ENCODE results near the gene ZNF627.
"Not testable (repeated sequence)": the region's sequence is repeated elsewhere in the genome, so short reads cannot be mapped to it uniquely, and the experiment has no call there.

ZNF627 gene

GRCh38 chr19:11587302-11587974, 9.8 kb upstream of the ZNF627 start:
- TF ChIP-seq, protein P1, sequence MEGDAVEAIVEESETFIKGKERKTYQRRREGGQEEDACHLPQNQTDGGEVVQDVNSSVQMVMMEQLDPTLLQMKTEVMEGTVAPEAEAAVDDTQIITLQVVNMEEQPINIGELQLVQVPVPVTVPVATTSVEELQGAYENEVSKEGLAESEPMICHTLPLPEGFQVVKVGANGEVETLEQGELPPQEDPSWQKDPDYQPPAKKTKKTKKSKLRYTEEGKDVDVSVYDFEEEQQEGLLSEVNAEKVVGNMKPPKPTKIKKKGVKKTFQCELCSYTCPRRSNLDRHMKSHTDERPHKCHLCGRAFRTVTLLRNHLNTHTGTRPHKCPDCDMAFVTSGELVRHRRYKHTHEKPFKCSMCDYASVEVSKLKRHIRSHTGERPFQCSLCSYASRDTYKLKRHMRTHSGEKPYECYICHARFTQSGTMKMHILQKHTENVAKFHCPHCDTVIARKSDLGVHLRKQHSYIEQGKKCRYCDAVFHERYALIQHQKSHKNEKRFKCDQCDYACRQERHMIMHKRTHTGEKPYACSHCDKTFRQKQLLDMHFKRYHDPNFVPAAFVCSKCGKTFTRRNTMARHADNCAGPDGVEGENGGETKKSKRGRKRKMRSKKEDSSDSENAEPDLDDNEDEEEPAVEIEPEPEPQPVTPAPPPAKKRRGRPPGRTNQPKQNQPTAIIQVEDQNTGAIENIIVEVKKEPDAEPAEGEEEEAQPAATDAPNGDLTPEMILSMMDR (IDR thresholded peaks at IDR 0.05; ENCODE audit: borderline replicate concordance, control extremely low read depth, extremely low read depth, insufficient read depth, missing control alignments), result peak; percentile 94
- DNase-seq (ENCODE audit: low spot score), result peak; percentile 84
- in situ Hi-C loops (cut with MboI; ENCODE audit: low sequenced_read_pairs, unreplicated experiment), result no loop called here

DNA sequence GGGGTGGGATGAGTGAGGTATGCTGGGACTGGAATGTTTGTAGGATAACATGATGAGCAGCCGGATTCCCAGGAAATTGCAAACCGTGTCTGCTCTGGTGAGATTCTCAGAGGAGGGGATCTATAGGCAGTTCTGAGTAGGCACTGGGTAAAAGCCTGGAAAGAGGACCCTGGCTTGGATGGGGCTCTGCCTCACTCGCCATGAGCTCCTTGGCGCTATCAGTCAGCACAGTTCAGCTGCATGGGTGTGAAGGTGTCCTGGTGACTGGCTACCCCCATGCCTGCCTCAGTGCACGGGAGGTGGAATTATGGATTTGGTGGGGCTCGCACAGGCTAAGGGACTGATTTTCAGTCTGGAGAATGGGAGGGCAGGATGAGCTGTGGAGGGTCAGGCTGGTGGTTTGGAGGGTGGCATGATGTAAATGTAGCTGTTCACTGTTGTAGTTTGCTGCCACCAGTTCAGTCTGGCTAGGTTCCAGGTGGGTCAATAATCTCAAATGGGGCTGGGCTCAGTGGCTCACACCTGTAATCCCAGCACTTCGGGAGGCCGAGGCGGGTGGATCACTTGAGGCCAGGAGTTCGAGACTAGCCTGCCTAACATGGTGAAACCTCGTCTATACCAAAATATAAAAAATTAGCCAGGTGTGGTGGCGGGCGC, 9.2 kb upstream of the ZNF627 start:
- in situ Hi-C loops (cut with MboI; ENCODE audit: low sequenced_read_pairs, unreplicated experiment), result no loop called here
- no peak for DNase-seq (ENCODE audit: low spot score)

GRCh38 chr19:11594084-11594483, 3.2 kb upstream of the ZNF627 start:
- in situ Hi-C loops (cut with MboI; ENCODE audit: low sequenced_read_pairs, unreplicated experiment), result no loop called here
- DNase-seq (ENCODE audit: low spot score), result no peak
- TF ChIP-seq, protein P1 (IDR thresholded peaks at IDR 0.05; ENCODE audit: borderline replicate concordance, control extremely low read depth, extremely low read depth, insufficient read depth, missing control alignments), result no peak

More for the DNA sequence above, 9.2 kb upstream of the ZNF627 start:
- TF ChIP-seq, protein P1 (IDR thresholded peaks at IDR 0.05; ENCODE audit: borderline replicate concordance, control extremely low read depth, extremely low read depth, insufficient read depth, missing control alignments), result no peak

GRCh38 chr19:11596156-11596555, 1.1 kb upstream of the ZNF627 start:
- TF ChIP-seq, protein P1 (IDR thresholded peaks at IDR 0.05; ENCODE audit: borderline replicate concordance, control extremely low read depth, extremely low read depth, insufficient read depth, missing control alignments), result no peak
- in situ Hi-C loops (cut with MboI; ENCODE audit: low sequenced_read_pairs, unreplicated experiment), result no loop called here
- DNase-seq (ENCODE audit: low spot score), result no peak

GRCh38 chr19:11598103-11598483, 810 bp downstream of the ZNF627 start:
- TF ChIP-seq, protein P1 (IDR thresholded peaks at IDR 0.05; ENCODE audit: borderline replicate concordance, control extremely low read depth, extremely low read depth, insufficient read depth, missing control alignments), result no peak
- no peak for DNase-seq (ENCODE audit: low spot score)
- in situ Hi-C loops (cut with MboI; ENCODE audit: low sequenced_read_pairs, unreplicated experiment), result no loop called here

DNA sequence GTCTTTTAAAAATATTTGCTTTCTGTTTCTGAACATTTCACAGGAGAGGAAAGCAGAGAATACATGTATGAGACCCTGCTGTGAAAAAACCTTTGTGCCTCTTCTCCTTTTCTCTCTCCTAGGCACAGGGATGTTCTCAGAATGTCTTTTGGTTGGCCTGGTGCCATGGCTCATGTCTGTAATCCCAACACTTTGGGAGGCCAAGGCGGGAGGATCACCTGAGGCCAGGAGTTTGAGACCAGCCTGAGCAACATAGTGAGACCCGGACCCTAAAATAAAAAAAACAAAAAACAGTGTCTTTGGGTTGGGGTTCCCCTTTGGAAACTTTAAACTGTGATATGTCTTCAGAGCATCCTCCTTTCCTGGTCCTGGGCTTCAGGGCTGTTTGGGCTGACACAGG, 1.5 kb downstream of the ZNF627 start:
- DNase-seq (ENCODE audit: low spot score), result no peak
- TF ChIP-seq, protein P1 (IDR thresholded peaks at IDR 0.05; ENCODE audit: borderline replicate concordance, control extremely low read depth, extremely low read depth, insufficient read depth, missing control alignments), result no peak
- in situ Hi-C loops (cut with MboI; ENCODE audit: low sequenced_read_pairs, unreplicated experiment), result no loop called here

DNA sequence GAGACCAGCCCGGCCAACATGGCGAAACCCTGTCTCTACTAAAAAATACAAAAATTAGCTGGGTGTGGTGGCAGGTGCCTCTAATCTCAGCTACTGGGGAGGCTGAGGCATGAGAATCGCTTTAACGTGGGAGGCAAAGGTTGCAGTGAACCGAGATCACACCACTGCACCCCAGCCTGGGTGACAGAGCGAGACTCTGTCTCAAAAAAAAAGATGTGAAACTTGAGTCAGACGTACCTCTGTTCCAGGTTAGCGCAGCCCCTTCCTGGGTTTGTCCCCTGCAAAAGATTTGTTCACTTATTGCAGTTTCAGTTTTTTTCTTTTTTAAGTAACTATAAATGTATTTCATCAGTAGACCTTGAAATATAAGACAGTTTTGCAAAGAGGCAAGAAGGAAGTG, 2.4 kb downstream of the ZNF627 start:
- in situ Hi-C loops (cut with MboI; ENCODE audit: low sequenced_read_pairs, unreplicated experiment); DNase-seq (ENCODE audit: low spot score): not testable (repeated sequence)
